Gastrocnemius medialis (tissue), 4 donors: ENCODE data around the gene TMIGD3.

ENCODE experiments used
- POLR2A ChIP-seq, 2 donors: fragments of 450-650 bp; IDR thresholded peaks; one replicate each; pipeline ENCODE4 v1.6.1; 2017; ENCODE audit warnings: antibody characterized with exemption in 2 of 2, mild to moderate bottlenecking in 2 of 2, moderate library complexity in 2 of 2
- TF ChIP-seq, protein P1 (sequence below), 5 experiments: fragments of 450-650 bp in 3 of 5; fragments of 200-600 bp in 2 of 5; sonication (generic) in 2 of 5; IDR thresholded peaks in 4 of 5; conservative IDR thresholded peaks in 1 of 5; 1 replicate in 4 of 5; 2 replicates in 1 of 5; pipeline ENCODE4 v1.5.1; 2016 to 2019; ENCODE audit warnings: antibody characterized with exemption in 5 of 5, mild to moderate bottlenecking in 3 of 5, moderate library complexity in 3 of 5

- TF ChIP-seq, protein P1, sequence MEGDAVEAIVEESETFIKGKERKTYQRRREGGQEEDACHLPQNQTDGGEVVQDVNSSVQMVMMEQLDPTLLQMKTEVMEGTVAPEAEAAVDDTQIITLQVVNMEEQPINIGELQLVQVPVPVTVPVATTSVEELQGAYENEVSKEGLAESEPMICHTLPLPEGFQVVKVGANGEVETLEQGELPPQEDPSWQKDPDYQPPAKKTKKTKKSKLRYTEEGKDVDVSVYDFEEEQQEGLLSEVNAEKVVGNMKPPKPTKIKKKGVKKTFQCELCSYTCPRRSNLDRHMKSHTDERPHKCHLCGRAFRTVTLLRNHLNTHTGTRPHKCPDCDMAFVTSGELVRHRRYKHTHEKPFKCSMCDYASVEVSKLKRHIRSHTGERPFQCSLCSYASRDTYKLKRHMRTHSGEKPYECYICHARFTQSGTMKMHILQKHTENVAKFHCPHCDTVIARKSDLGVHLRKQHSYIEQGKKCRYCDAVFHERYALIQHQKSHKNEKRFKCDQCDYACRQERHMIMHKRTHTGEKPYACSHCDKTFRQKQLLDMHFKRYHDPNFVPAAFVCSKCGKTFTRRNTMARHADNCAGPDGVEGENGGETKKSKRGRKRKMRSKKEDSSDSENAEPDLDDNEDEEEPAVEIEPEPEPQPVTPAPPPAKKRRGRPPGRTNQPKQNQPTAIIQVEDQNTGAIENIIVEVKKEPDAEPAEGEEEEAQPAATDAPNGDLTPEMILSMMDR (IDR thresholded peaks at IDR 0.05 in 4 of 5, conservative IDR thresholded peaks at IDR 0.05 in 1 of 5), result no peak
- TF ChIP-seq POLR2A (IDR thresholded peaks at IDR 0.05), result no peak
These were observed 47.8 kb downstream of the TMIGD3 start for GRCh38 chr1:111455642-111456031.
